H9 (cell line): ENCODE data around the gene C16orf92. TPM values are rescaled to one million over a fixed set of nuclear protein-coding genes. Genes with fewer than 3 reads are reported as not detected.
A peak's percentile ranks its signal among the peaks of the same experiment; 100 is the strongest.

Source experiments
- DNase-seq: peaks from one replicate; pipeline ENCODE4 v3.0.0-alpha.2; 2017
- H2AFZ ChIP-seq: one replicate; pipeline ENCODE4 v1.6.1; 2013; ENCODE audit warnings: mild to moderate bottlenecking, low read length, control low read depth, moderate library complexity
- H2AK5ac ChIP-seq: 2 replicates; pipeline ENCODE4 v1.6.1; 2013; ENCODE audit warnings: low read length, control low read depth, mixed read lengths; ENCODE audit not compliant: insufficient read length
- H2BK120ac ChIP-seq: one replicate; pipeline ENCODE4 v1.6.1; 2013; ENCODE audit warnings: low read depth, mild to moderate bottlenecking, low read length, control low read depth, inconsistent platforms; ENCODE audit not compliant: poor library complexity, severe bottlenecking
- H2BK12ac ChIP-seq: 2 replicates; pipeline ENCODE4 v1.6.1; 2013; ENCODE audit warnings: low read length, control low read depth, mixed read lengths, low read depth; ENCODE audit not compliant: insufficient read length
- H2BK15ac ChIP-seq: 2 replicates; pipeline ENCODE4 v1.6.1; 2013; ENCODE audit warnings: low read depth, low read length, control low read depth
- H2BK20ac ChIP-seq: one replicate; pipeline ENCODE4 v1.6.1; 2013; ENCODE audit warnings: low read depth, mild to moderate bottlenecking, low read length, control low read depth, inconsistent platforms; ENCODE audit not compliant: poor library complexity, severe bottlenecking
- H2BK5ac ChIP-seq: 2 replicates; pipeline ENCODE4 v1.6.1; 2013; ENCODE audit warnings: low read length, control low read depth, mixed read lengths; ENCODE audit not compliant: insufficient read length
- H3K14ac ChIP-seq: 2 replicates; pipeline ENCODE4 v1.6.1; 2013; ENCODE audit warnings: low read length, control low read depth; ENCODE audit not compliant: insufficient read depth
- H3K18ac ChIP-seq: 2 replicates; pipeline ENCODE4 v1.6.1; 2013; ENCODE audit warnings: low read depth, mild to moderate bottlenecking, mixed read lengths, low read length, control low read depth; ENCODE audit not compliant: insufficient read length
- H3K23ac ChIP-seq: 2 replicates; pipeline ENCODE4 v1.6.1; 2013; ENCODE audit warnings: low read length, control low read depth, mixed read lengths, low read depth; ENCODE audit not compliant: insufficient read length
- H3K23me2 ChIP-seq: 2 replicates; pipeline ENCODE4 v1.6.1; 2013; ENCODE audit warnings: low read depth, mild to moderate bottlenecking, mixed read lengths, low read length, control low read depth; ENCODE audit not compliant: insufficient read length, poor library complexity, severe bottlenecking
- H3K27ac ChIP-seq: 2 replicates; pipeline ENCODE4 v1.5.1; 2013; ENCODE audit warnings: low read length, control low read depth, mixed read lengths, low read depth; ENCODE audit not compliant: insufficient read length
- H3K27me3 ChIP-seq: 2 replicates; pipeline ENCODE4 v1.6.1; 2013; ENCODE audit warnings: low read length, control low read depth, inconsistent platforms; ENCODE audit not compliant: insufficient read depth
- H3K4ac ChIP-seq: 2 replicates; pipeline ENCODE4 v1.6.1; 2013; ENCODE audit warnings: low read depth, mild to moderate bottlenecking, control low read depth, inconsistent platforms, low read length, moderate library complexity
- H3K4me1 ChIP-seq: 2 replicates; pipeline ENCODE4 v1.6.1; 2013; ENCODE audit warnings: low read length, control low read depth, inconsistent platforms; ENCODE audit not compliant: insufficient read depth
- H3K4me2 ChIP-seq: 2 replicates; pipeline ENCODE4 v1.6.1; 2013; ENCODE audit warnings: low read length, control low read depth, mixed read lengths; ENCODE audit not compliant: insufficient read length, insufficient read depth
- H3K56ac ChIP-seq: 2 replicates; pipeline ENCODE4 v1.6.1; 2013; ENCODE audit warnings: low read depth, mild to moderate bottlenecking, mixed read lengths, low read length, control low read depth; ENCODE audit not compliant: insufficient read length
- H3K79me1 ChIP-seq: 2 replicates; pipeline ENCODE4 v1.6.1; 2013; ENCODE audit warnings: low read depth, mild to moderate bottlenecking, moderate library complexity, low read length, control low read depth, inconsistent platforms; ENCODE audit not compliant: insufficient read depth, poor library complexity, severe bottlenecking
- H3K79me2 ChIP-seq: 2 replicates; pipeline ENCODE4 v1.6.1; 2013; ENCODE audit warnings: low read length, control low read depth, inconsistent platforms; ENCODE audit not compliant: insufficient read depth
- H3K9ac ChIP-seq: 2 replicates; pipeline ENCODE4 v1.6.1; 2013; ENCODE audit warnings: low read length, control low read depth, mixed read lengths; ENCODE audit not compliant: insufficient read length; ENCODE audit errors: extremely low read depth
- H3K9me3 ChIP-seq: one replicate; pipeline ENCODE4 v1.6.1; 2013; ENCODE audit warnings: low read depth, low read length, inconsistent platforms; ENCODE audit not compliant: control insufficient read depth
- H3T11ph ChIP-seq: one replicate; pipeline ENCODE4 v1.6.1; 2013; ENCODE audit warnings: mild to moderate bottlenecking, low read length, control low read depth, inconsistent platforms
- H4K20me1 ChIP-seq: one replicate; pipeline ENCODE4 v1.6.1; 2013; ENCODE audit not compliant: control insufficient read depth, insufficient read length, insufficient read depth
- H4K5ac ChIP-seq: 2 replicates; pipeline ENCODE4 v1.6.1; 2013; ENCODE audit warnings: low read depth, mild to moderate bottlenecking, mixed read lengths, low read length, control low read depth; ENCODE audit not compliant: insufficient read length
- H4K8ac ChIP-seq: replicated peaks from 2 replicates; pipeline ENCODE4 v1.6.1; 2013; ENCODE audit warnings: low read length, control low read depth, mixed read lengths, low read depth; ENCODE audit not compliant: insufficient read length
- H4K91ac ChIP-seq: 2 replicates; pipeline ENCODE4 v1.6.1; 2013; ENCODE audit warnings: low read depth, mild to moderate bottlenecking, moderate library complexity, mixed read lengths, low read length, control low read depth; ENCODE audit not compliant: insufficient read length
- H3K27ac Mint-ChIP-seq, 3 experiments: 2 replicates in 2 of 3; 3 replicates in 1 of 3; pipeline ENCODE4 v1.8.0; 2020 to 2021; ENCODE audit warnings: mixed read lengths in 3 of 3, mild to moderate bottlenecking in 1 of 3, moderate library complexity in 1 of 3
- H3K27me3 Mint-ChIP-seq: 2 replicates; pipeline ENCODE4 v1.8.0; 2021; ENCODE audit warnings: low read depth, mild to moderate bottlenecking, moderate library complexity, mixed read lengths
- H3K36me3 Mint-ChIP-seq, 3 experiments: 2 replicates in 2 of 3; 3 replicates in 1 of 3; pipeline ENCODE4 v1.8.0; 2020 to 2021; ENCODE audit warnings: low read depth in 3 of 3, mixed read lengths in 3 of 3; ENCODE audit not compliant: insufficient read depth in 1 of 3
- H3K4me1 Mint-ChIP-seq, 2 experiments: 2 replicates each; pipeline ENCODE4 v1.8.0; 2020; ENCODE audit warnings: mixed read lengths in 2 of 2
- H3K4me3 Mint-ChIP-seq, 2 experiments: 2 replicates in 1 of 2; 3 replicates in 1 of 2; pipeline ENCODE4 v1.8.0; 2020 to 2021; ENCODE audit warnings: mild to moderate bottlenecking in 2 of 2, mixed read lengths in 2 of 2, moderate library complexity in 1 of 2
- H3K9me3 Mint-ChIP-seq, 2 experiments: 2 replicates in 1 of 2; 3 replicates in 1 of 2; pipeline ENCODE4 v1.8.0; 2020; ENCODE audit warnings: mild to moderate bottlenecking in 2 of 2, mixed read lengths in 2 of 2, moderate library complexity in 1 of 2
- CTCF ChIP-seq: fragments of 200-600 bp; sonication (generic); conservative IDR thresholded peaks from 3 replicates; pipeline ENCODE4 v1.8.0; 2021; ENCODE audit warnings: antibody characterized with exemption, mild to moderate bottlenecking
- WGBS: extraction: QIAGEN DNeasy Blood & Tissue Kit; methylation state at CpG from one replicate; pipeline ENCODE4 v1.1.7; 2013; ENCODE audit warnings: missing lambda C conversion rate, low lambda C conversion rate, mixed read lengths; ENCODE audit not compliant: insufficient read length; ENCODE audit errors: extremely low coverage; 5-methylcytosine and 5-hydroxymethylcytosine counted together
- total RNA-seq: library from RNA; stranded (reverse); gene quantifications from 2 replicates; pipeline ENCODE4 v1.2.1, GENCODE V29; 2021

C16orf92 gene
- total RNA-seq, 1 experiment from 2014 or later: not detected

GRCh38 chr16:29989111-29989858 lies 33.7 kb upstream of the C16orf92 start:
- Histone ChIP-seq H2BK15ac (no peak overlapping the region), H3K27ac (no peak overlapping the region), H3K56ac (no peak overlapping the region), H2AK5ac (no peak overlapping the region), H3K9me3 (no peaks in the 10 kb centered on the region), H3K14ac (no peak overlapping the region), H4K91ac (no peak overlapping the region), H2BK12ac (no peak overlapping the region), H3K4me2 (no peak overlapping the region), H3K23me2 (no peaks in the 10 kb centered on the region), H4K8ac (no peak overlapping the region), H3K23ac (no peak overlapping the region), H4K5ac (no peak overlapping the region), H3K9ac (no peak overlapping the region), H3K4me1 (no peaks in the 10 kb centered on the region), H2AFZ (no peak overlapping the region), H3K79me2 (no peaks in the 10 kb centered on the region), H4K20me1 (no peaks in the 10 kb centered on the region), H3K27me3 (no peaks in the 10 kb centered on the region), H3K18ac (no peak overlapping the region), H3K4ac (no peak overlapping the region), H2BK120ac (no peak overlapping the region), H3K79me1 (no peaks in the 10 kb centered on the region), H2BK5ac (no peak overlapping the region), H3T11ph (no peak overlapping the region), H2BK20ac (no peak overlapping the region)
- H3K9me3 Mint-ChIP-seq: no peaks in the 10 kb centered on the region
- no peaks in the 10 kb centered on the region; the same call in 1 of the 2 replicates for H3K27me3 Mint-ChIP-seq
- peaks cover 2% of the 10 kb centered on the region in 2 experiments for H3K4me1 Mint-ChIP-seq
- H3K4me3 Mint-ChIP-seq: no peak overlapping the region
- no peak for TF ChIP-seq CTCF
- no peak for DNase-seq
- no CpG with 5 or more reads among the region's 23 CpGs for WGBS
- peaks cover 26 to 73% (median 65%) of the 10 kb centered on the region in 3 experiments for H3K36me3 Mint-ChIP-seq
- H3K27ac Mint-ChIP-seq: peak overlapping the region; percentile 43 to 76 (median 74); a peak in 4 of 7 replicates
